ENCODE data around the gene DDHD1.

GRCh38 chr14:53168786-53169185 is 15.7 kb upstream of the DDHD1 start:
- no peak for TF ChIP-seq CTCF (IDR thresholded peaks at IDR 0.05)
- no peak for TF ChIP-seq POLR2A (IDR thresholded peaks at IDR 0.05)

All from lower leg skin (tissue), 3 donors.